GM20000 (cell line): ENCODE measurements around the gene TSPOAP1.

Experiments
- DNase-seq: peaks from one replicate; pipeline ENCODE4 v3.0.0; 2012; ENCODE audit warnings: low spot score
- TF ChIP-seq, protein P1 (sequence below): IDR thresholded peaks from 2 replicates; pipeline ENCODE4 v1.5.1; 2012; ENCODE audit warnings: mild to moderate bottlenecking, control low read depth; ENCODE audit errors: extremely low read depth, missing control alignments

TSPOAP1 gene

DNA sequence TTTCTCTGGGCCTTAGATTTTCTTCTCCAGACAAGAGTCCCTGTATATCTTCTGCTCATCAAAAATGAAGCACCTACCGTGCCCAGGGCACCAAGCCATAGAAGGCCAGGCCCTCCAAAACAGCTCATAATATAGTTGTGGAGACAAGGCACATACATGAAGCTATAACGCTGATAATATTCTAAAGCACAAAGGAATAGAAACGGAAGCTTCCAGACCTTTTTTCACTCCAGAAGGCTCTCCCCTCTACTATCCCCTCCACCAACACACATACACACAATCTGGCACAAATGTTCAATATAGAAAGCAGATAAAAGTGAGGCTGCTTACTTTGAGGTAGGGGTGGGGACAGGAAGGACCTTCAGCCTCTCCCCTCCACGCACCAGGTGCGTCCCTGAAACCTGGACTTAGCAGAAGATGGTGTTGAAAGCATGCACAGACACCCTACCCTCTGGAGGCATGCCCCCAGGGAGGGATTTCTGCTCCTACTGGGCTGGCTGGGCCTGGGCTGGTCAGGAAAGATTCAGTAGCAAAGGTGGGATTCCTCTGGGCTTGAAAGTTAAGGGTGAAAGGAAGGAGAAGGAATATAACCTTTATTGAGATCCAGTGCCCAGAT is 37.5 kb upstream of the TSPOAP1 start:
- TF ChIP-seq, protein P1, sequence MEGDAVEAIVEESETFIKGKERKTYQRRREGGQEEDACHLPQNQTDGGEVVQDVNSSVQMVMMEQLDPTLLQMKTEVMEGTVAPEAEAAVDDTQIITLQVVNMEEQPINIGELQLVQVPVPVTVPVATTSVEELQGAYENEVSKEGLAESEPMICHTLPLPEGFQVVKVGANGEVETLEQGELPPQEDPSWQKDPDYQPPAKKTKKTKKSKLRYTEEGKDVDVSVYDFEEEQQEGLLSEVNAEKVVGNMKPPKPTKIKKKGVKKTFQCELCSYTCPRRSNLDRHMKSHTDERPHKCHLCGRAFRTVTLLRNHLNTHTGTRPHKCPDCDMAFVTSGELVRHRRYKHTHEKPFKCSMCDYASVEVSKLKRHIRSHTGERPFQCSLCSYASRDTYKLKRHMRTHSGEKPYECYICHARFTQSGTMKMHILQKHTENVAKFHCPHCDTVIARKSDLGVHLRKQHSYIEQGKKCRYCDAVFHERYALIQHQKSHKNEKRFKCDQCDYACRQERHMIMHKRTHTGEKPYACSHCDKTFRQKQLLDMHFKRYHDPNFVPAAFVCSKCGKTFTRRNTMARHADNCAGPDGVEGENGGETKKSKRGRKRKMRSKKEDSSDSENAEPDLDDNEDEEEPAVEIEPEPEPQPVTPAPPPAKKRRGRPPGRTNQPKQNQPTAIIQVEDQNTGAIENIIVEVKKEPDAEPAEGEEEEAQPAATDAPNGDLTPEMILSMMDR = no peak
- no peak for DNase-seq

DNA sequence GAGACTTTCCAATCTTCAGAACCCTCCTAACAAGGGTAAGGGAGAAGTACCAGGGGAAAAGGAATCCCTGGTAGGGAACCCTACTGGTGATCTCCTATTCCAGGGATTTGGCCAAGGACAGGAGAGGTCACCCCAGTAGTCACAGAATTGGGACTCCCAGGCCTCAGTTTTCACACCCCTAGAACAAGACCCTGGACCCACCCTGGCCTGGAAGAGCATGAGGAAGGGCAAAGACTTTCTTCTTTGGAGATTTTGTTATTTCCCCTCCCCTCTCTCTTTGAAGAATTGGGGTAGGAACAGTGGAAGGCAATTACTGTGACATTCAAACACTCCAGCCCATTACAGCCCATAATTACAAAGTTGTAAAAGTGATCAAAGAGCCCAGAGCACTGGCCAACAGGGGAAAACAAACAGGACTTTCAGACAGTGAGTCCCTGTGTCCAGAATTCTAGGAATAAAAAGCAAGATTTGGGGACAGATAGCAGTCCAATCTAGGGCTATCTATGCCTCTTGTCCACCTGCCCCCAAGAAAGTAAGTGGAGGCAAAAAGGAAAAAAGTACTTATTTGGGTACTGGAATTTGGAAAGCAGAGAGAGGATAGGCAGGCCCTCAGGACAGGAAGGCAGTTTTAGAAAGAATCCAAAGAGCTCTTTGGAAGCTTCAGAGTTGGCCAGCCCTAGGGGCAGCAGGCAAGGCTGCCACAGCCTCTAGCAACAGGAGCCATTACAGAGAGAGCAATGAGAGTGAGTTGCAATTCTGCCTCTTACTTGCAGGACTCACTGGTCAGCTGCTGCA is 36.8 kb upstream of the TSPOAP1 start:
- no peak for DNase-seq
- TF ChIP-seq, protein P1 = no peak

DNA sequence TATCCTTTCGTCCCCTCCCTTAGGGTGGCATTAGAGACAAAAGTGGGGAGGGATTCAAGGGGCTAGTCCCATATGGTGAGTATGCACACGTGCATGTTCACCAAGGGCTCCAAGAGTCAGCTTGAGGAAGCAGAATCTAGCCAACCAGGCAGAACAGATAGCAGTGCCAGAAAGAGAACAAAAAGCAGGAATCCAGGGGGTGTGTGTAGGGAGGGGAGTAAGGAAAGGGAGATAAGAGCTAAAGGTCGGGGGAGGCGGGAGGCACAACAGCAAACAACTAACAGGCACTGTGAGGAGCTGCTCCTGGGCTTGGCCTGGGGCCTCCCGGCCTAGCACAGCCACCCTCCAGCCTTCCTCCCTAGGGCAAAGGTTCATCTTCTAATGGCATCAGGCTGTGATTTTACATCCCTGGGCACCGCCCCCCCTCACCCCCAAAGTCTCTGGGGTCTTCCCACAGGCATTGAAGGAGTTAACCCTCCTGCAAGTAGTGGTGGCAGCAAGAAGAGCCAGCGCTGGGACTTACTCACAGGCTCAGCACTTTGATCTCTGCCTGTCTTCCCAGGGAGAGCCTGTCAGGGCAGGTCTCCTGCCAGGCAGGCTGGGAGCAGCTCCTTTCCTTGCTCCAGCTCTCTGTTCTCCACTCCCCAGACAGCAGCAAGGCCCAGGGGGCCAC is 35.8 kb upstream of the TSPOAP1 start:
- no peak for DNase-seq
- TF ChIP-seq, protein P1 = no peak

DNA sequence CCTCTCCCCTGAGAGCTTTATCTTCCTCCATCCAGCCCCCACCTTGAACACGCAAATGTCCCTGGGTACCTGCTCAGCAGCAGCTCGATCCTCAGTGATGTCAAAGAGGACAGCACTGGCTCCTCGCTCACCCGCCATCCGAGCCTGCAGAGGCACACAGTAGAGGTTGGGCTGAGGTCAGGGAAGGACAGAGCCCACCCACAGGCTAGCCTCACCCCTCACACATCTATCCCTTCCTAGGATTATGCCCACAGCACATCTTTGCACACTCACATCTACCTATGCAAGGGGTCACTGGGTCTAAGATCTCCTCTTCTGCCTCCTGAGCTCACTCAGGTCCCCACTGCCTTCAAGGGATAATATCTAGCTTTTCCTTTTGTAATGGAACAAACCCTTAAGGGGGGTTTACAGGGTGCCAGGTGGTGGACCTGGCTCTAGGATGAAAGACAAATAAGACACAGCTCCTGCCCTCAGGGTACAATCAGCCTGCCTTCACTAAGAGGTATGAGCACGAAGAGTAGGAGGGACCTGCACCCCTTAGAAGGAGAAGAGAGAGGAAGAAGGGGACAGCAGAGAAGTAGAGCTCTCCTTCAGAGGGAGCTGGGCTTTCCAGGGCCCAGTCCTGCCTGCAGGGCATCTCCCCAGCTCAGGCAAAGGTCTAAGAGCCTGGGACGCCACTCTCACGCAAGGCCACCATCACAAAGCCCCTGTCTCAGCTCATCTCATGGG is 35.0 kb upstream of the TSPOAP1 start:
- TF ChIP-seq, protein P1 = no peak
- no peak for DNase-seq

DNA sequence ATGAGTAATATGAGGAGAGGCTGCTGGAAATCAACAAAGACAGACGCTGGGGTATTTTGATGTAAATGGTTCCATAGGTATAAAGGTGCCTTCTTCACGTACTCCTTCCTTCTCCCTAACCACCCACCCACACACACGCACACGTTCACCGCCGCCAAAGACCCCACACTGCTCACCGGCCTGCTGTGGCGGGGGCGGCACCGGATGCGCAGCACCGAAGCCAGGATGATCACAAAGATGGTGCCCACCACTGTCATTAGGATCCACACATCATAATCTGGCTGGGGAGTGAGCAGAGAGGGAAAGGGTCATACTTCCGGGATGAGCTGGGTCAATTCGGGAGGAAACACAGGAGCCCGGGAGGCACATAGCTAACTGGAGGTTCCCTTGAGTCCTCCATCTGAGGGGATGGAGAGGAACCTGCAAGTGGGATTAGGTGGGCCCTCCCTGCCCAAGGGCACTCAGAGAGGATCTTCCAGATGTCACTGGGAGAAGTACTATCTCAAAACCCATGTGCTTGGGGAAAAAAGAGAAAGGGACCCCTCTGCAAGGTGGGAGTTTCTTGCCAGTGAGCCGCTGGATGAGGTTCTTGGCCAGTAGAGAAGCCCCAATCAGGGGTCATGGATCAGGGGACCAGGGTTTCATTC is 33.9 kb upstream of the TSPOAP1 start:
- TF ChIP-seq, protein P1 = no peak
- no peak for DNase-seq

DNA sequence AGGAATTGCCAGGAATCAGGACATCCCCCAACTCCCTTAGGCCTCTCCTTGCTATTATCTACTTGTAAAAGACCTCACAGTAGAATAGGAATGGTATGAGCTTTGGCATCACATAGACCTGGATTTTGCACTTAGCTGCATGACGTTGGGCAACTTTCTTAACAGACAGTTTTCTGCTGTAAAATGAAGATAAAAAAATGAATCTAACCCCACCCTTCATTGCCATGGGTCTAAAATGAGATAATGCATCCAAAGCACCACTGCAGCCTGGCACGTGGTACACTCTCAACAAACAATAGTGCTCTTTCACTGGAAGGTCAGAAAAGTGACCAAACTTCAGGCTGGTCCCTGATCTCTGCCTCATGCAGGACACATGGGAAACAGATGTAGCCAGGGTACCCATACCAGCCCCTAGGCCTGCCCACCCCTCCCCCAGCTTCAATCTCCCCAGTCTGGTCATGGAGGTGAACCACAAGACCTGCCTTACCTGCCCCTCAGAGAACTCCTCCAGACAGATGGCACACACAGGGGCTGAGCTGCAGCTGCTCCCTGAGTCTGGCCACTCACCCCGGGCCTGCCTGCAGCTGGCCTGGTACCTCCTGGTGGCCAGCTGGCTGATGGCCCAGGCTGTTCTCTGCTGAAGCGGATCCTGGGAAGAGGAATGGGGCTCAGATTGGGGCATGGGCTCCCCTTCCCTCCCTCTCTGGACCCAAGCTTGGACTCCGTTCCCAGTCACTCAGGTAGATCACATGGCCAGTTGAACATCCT is 31.9 kb upstream of the TSPOAP1 start:
- TF ChIP-seq, protein P1 = no peak

More for the DNA sequence above, 31.9 kb upstream of the TSPOAP1 start:
- DNase-seq = no peak
